IMR-90 (cell line): ENCODE data around the gene CD8A. TPM values are rescaled to one million over a fixed set of nuclear protein-coding genes. Genes with fewer than 3 reads are reported as not detected.

ENCODE experiments used
- ATAC-seq: fragments of 200-7000 bp; cut with Tn5 transposase; 2 replicates; pipeline ENCODE4 v1.9.1; 2020; ENCODE audit warnings: low read depth, mild to moderate bottlenecking, moderate library complexity
- BruUV-seq: library from RNA; stranded (reverse); fragments of 400-500 nt; replicated peaks from 2 replicates; lab custom pipeline; 2021; lab: Mats Ljungman, UMichigan
- CTCF ChIA-PET: fragments of 300-600 bp; formaldehyde crosslinking; extraction: SDS; loops from one replicate; lab custom pipeline; 2021; ENCODE audit warnings: antibody characterized with exemption; lab: Yijun Ruan, JAX
- POLR2A ChIA-PET: fragments of 300-600 bp; sonication (Branson Sonifier 250); formaldehyde crosslinking; loops from one replicate; lab custom pipeline; 2022; ENCODE audit warnings: antibody characterized with exemption; ENCODE audit not compliant: unreplicated experiment; lab: Charles Lee
- DNase-seq: peaks from one replicate; pipeline ENCODE4 v3.0.0; 2013
- H2AFZ ChIP-seq: replicated peaks from 2 replicates; pipeline ENCODE3; 2013; ENCODE audit warnings: low read length, mild to moderate bottlenecking; ENCODE audit not compliant: poor library complexity
- H2AK5ac ChIP-seq: 2 replicates; pipeline ENCODE4 v1.6.1; 2013; ENCODE audit warnings: low read depth, low read length, inconsistent platforms
- H2AK9ac ChIP-seq: replicated peaks from 2 replicates; pipeline ENCODE3; 2013; ENCODE audit warnings: mild to moderate bottlenecking, low read depth, low read length, moderate library complexity; ENCODE audit not compliant: poor library complexity
- H2BK120ac ChIP-seq: 2 replicates; pipeline ENCODE4 v1.6.1; 2013; ENCODE audit warnings: low read depth, low read length, inconsistent platforms
- H2BK15ac ChIP-seq: 3 replicates; pipeline ENCODE4 v1.6.1; 2013; ENCODE audit warnings: low read depth, low read length, inconsistent platforms
- H2BK20ac ChIP-seq: 2 replicates; pipeline ENCODE4 v1.6.1; 2013; ENCODE audit warnings: low read depth, mild to moderate bottlenecking, inconsistent platforms, low read length, moderate library complexity
- H2BK5ac ChIP-seq: 2 replicates; pipeline ENCODE4 v1.6.1; 2013; ENCODE audit warnings: mild to moderate bottlenecking, low read depth, low read length, inconsistent platforms; ENCODE audit not compliant: poor library complexity, severe bottlenecking
- H3K14ac ChIP-seq: replicated peaks from 2 replicates; pipeline ENCODE4 v1.6.1; 2013; ENCODE audit warnings: low read depth, low read length, inconsistent platforms
- H3K18ac ChIP-seq: 2 replicates; pipeline ENCODE4 v1.6.1; 2013; ENCODE audit warnings: low read depth, low read length, control low read depth
- H3K23ac ChIP-seq: 2 replicates; pipeline ENCODE4 v1.6.1; 2013; ENCODE audit warnings: low read depth, low read length, inconsistent platforms
- H3K27ac ChIP-seq: 2 replicates; pipeline ENCODE4 v1.5.1; 2013; ENCODE audit warnings: mild to moderate bottlenecking, control low read depth, low read length; ENCODE audit not compliant: insufficient read depth
- H3K27me3 ChIP-seq: 2 replicates; pipeline ENCODE4 v1.6.1; 2013; ENCODE audit warnings: low read length; ENCODE audit not compliant: control insufficient read depth, insufficient read depth
- H3K36me3 ChIP-seq: 2 replicates; pipeline ENCODE4 v1.6.1; 2013; ENCODE audit warnings: low read length, mixed read lengths; ENCODE audit not compliant: control insufficient read depth, insufficient read depth
- H3K4ac ChIP-seq: 2 replicates; pipeline ENCODE4 v1.6.1; 2013; ENCODE audit warnings: low read depth, low read length, inconsistent platforms
- H3K4me1 ChIP-seq: 2 replicates; pipeline ENCODE4 v1.6.1; 2013; ENCODE audit warnings: low read length, mixed read lengths; ENCODE audit not compliant: control insufficient read depth, insufficient read depth
- H3K4me2 ChIP-seq: 2 replicates; pipeline ENCODE4 v1.6.1; 2013; ENCODE audit warnings: low read depth, mild to moderate bottlenecking, control low read depth, low read length, moderate library complexity
- H3K4me3 ChIP-seq: 2 replicates; pipeline ENCODE4 v1.5.1; 2013; ENCODE audit warnings: low read depth, mild to moderate bottlenecking, control low read depth, low read length, moderate library complexity; ENCODE audit not compliant: insufficient read depth
- H3K56ac ChIP-seq: 2 replicates; pipeline ENCODE4 v1.6.1; 2013; ENCODE audit warnings: low read length, inconsistent platforms; ENCODE audit not compliant: insufficient read depth; ENCODE audit errors: extremely low read depth
- H3K79me1 ChIP-seq, 2 experiments: 2 replicates each; pipeline ENCODE4 v1.6.1; 2013; ENCODE audit warnings: low read length in 2 of 2, inconsistent platforms in 1 of 2, low read depth in 1 of 2
- H3K9ac ChIP-seq: 2 replicates; pipeline ENCODE4 v1.6.1; 2013; ENCODE audit warnings: low read depth, low read length, control low read depth
- H3K9me1 ChIP-seq: 2 replicates; pipeline ENCODE4 v1.6.1; 2013; ENCODE audit warnings: low read length, inconsistent platforms; ENCODE audit not compliant: insufficient read depth
- H3K9me3 ChIP-seq: 2 replicates; pipeline ENCODE4 v1.6.1; 2013; ENCODE audit warnings: low read length; ENCODE audit not compliant: control insufficient read depth, insufficient read depth
- H4K20me1 ChIP-seq: 2 replicates; pipeline ENCODE4 v1.6.1; 2013; ENCODE audit warnings: low read length, inconsistent platforms; ENCODE audit not compliant: insufficient read depth
- H4K5ac ChIP-seq: 2 replicates; pipeline ENCODE4 v1.6.1; 2013; ENCODE audit warnings: mild to moderate bottlenecking, low read depth, low read length, control low read depth
- H4K8ac ChIP-seq, 2 experiments: 2 replicates each; pipeline ENCODE4 v1.6.1; 2013; ENCODE audit warnings: low read depth in 2 of 2, low read length in 2 of 2, control low read depth in 1 of 2, inconsistent platforms in 1 of 2
- H4K91ac ChIP-seq: 2 replicates; pipeline ENCODE4 v1.6.1; 2013; ENCODE audit warnings: low read depth, low read length, inconsistent platforms; ENCODE audit not compliant: insufficient read depth
- CEBPB ChIP-seq: IDR thresholded peaks from 2 replicates; pipeline ENCODE4 v1.6.1; 2012; ENCODE audit warnings: low read depth, low read length, improper control_type of control experiment
- CHD1 ChIP-seq: IDR thresholded peaks from 2 replicates; pipeline ENCODE4 v1.6.1; 2012; ENCODE audit warnings: low read depth, low read length, improper control_type of control experiment
- FOS ChIP-seq: fragments of 150-350 bp; IDR thresholded peaks from 2 replicates; pipeline ENCODE4 v1.6.1; 2016; ENCODE audit warnings: low read depth, low read length
- MAZ ChIP-seq: IDR thresholded peaks from 2 replicates; pipeline ENCODE4 v1.6.1; 2012; ENCODE audit warnings: low read depth, mild to moderate bottlenecking, low read length, improper control_type of control experiment, moderate library complexity, borderline replicate concordance
- MXI1 ChIP-seq: IDR thresholded peaks from 2 replicates; pipeline ENCODE4 v1.6.1; 2012; ENCODE audit warnings: low read depth, mild to moderate bottlenecking, low read length, moderate library complexity, borderline replicate concordance
- NFE2L2 ChIP-seq: fragments of 150-350 bp; IDR thresholded peaks from 2 replicates; pipeline ENCODE4 v1.6.1; 2016; ENCODE audit warnings: low read depth, mild to moderate bottlenecking, low read length
- POLR2A ChIP-seq: IDR thresholded peaks from 2 replicates; pipeline ENCODE4 v1.6.1; 2012; ENCODE audit warnings: mild to moderate bottlenecking, low read depth, low read length
- RAD21 ChIP-seq: IDR thresholded peaks from 2 replicates; pipeline ENCODE4 v1.6.1; 2012; ENCODE audit warnings: low read length, improper control_type of control experiment
- RCOR1 ChIP-seq: IDR thresholded peaks from 2 replicates; pipeline ENCODE4 v1.6.1; 2012; ENCODE audit warnings: mild to moderate bottlenecking, low read length, improper control_type of control experiment; ENCODE audit not compliant: insufficient replicate concordance
- RFX5 ChIP-seq: IDR thresholded peaks from 2 replicates; pipeline ENCODE4 v1.8.0; 2012; ENCODE audit warnings: low read depth, mild to moderate bottlenecking, low read length, moderate library complexity
- SMC3 ChIP-seq: fragments of 150-350 bp; IDR thresholded peaks from 2 replicates; pipeline ENCODE4 v1.6.1; 2016; ENCODE audit warnings: low read depth, mild to moderate bottlenecking, antibody characterized with exemption, low read length, moderate library complexity
- WGBS, 2 experiments: methylation state at CpG; one replicate each; pipeline versions ENCODE4 v1.1.5 to v1.1.7; 2013; ENCODE audit warnings: missing lambda C conversion rate in 2 of 2; ENCODE audit not compliant: insufficient read length in 1 of 2; ENCODE audit errors: extremely low coverage in 2 of 2; 5-methylcytosine and 5-hydroxymethylcytosine counted together
- dilution Hi-C: fragments of 300-500 bp; cut with HindIII; formaldehyde crosslinking; loops from one replicate; pipeline ENCODE4 v1.14.3; 2018; ENCODE audit warnings: low sequenced_read_pairs; ENCODE audit not compliant: unreplicated experiment
- in situ Hi-C: fragments of 300-500 bp; cut with MboI; formaldehyde crosslinking; loops from 3 replicates; pipeline ENCODE4 v1.14.3; 2019; ENCODE audit warnings: low sequenced_read_pairs, inconsistent platforms, mixed read lengths
- intact Hi-C: fragments of 100-400 bp; cut with micrococcal nuclease; formaldehyde crosslinking; loops from 2 replicates; pipeline ENCODE4 v1.10.0; 2022
- polyA plus RNA-seq, 3 experiments: library from polyadenylated mRNA; depleted of rRNA; stranded (reverse); fragments of >200 nt; gene quantifications; 2 replicates each; pipeline ENCODE4 v1.2.3, GENCODE V29; 2012; ENCODE audit warnings: low replicate concordance in 1 of 3
- total RNA-seq: library from RNA; depleted of rRNA; stranded (reverse); fragments of >200 nt; gene quantifications from 2 replicates; pipeline ENCODE4 v1.2.3, GENCODE V29; 2012
- TF ChIP-seq, protein P1 (sequence below): fragments of 150-350 bp; IDR thresholded peaks from 2 replicates; pipeline ENCODE4 v1.6.1; 2017; ENCODE audit warnings: mild to moderate bottlenecking, antibody characterized with exemption, low read length, low read depth
- TF ChIP-seq, protein P2 (sequence below): fragments of 150-350 bp; IDR thresholded peaks from 2 replicates; pipeline ENCODE4 v1.6.1; 2016; ENCODE audit warnings: low read depth, mild to moderate bottlenecking, low read length, moderate library complexity, borderline replicate concordance

The CD8A gene
- total and polyA plus RNA-seq, 2 of the 4 experiments (the other 2 are of a cell fraction), result not detected

DNA sequence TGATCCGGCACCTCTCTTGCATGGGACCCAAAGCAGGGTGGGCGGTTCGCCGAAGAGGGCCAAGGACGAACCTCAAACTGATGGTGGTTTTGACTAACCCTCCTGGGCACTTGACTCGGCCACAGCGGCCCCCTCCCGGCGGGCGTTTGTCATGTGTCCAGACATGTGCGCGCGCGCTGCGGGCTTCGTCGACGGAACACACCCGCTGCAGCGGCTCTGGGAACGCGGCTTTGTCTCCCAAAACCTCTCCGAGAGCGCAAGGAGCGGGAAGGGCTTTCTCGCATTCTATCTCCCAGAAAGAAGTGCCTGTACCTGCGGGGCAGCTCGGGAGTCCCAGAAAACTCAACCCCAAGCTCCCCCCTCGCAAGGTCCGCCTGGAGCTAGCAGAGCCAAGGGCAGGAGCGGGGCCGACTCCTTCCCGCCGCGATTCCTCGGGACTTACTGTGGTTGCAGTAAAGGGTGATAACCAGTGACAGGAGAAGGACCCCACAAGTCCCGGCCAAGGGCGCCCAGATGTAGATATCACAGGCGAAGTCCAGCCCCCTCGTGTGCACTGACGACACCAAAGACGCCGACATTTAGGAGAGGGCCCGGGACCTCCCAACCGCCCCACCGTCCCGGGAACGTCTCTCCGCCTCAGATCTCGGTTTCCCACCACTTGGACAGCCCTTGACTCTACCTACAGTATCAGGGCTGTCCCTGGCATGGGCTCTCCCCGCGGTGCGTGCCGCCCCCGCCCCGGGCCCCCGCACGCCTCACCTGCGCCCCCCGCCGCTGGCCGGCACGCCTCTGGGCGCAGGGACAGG lies 1.6 kb downstream of the CD8A start (continued):
- TF ChIP-seq CHD1, result no peak

DNA sequence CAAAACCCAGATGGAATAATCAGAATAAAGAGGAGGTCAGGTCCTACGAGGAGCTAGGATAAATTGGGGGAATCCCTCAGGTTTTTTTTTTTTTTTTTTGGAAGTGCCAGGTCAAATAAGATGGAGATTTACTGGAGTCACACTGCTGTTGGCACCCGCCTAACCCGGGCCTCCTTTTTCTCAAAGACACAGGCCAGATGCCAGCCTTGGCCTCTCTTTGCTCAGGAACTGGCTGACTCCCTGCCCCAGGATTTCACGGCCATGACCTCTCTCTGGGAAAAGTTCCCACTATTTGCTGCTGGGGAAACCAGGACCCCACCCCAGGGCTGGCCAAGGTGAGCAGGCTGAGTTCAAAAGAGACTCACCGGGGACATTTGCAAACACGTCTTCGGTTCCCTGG lies 2.5 kb downstream of the CD8A start:
- Histone ChIP-seq H3K27me3 (peaks cover 70% of the 10 kb centered on the region), H2AFZ (no peak overlapping the region), H3K4me2 (no peak overlapping the region), H3K56ac (no peak overlapping the region), H3K79me1 (no peaks in the 10 kb centered on the region), H3K9ac (no peak overlapping the region), H4K91ac (no peak overlapping the region), H3K18ac (no peak overlapping the region), H3K9me1 (no peaks in the 10 kb centered on the region; the same call in 1 of the 2 replicates), H4K20me1 (no peaks in the 10 kb centered on the region), H2BK5ac (no peak overlapping the region), H4K8ac (no peak overlapping the region), H2BK120ac (no peak overlapping the region), H3K4me1 (0 out of 2 replicates have a peak, but pooled peaks cover 2% of the 10 kb centered on the region), H3K9me3 (peaks cover 9% of the 10 kb centered on the region; the same call in 1 of the 2 replicates), H3K4ac (no peak overlapping the region), H2AK5ac (no peak overlapping the region), H3K36me3 (no peaks in the 10 kb centered on the region), H3K23ac (no peak overlapping the region), H3K27ac (no peak overlapping the region), H4K5ac (no peak overlapping the region), H2BK15ac (no peak overlapping the region), H2BK20ac (no peak overlapping the region), H2AK9ac (no peak overlapping the region), H3K4me3 (no peak overlapping the region), H3K14ac (no peak overlapping the region)
- CTCF ChIA-PET, result no interaction called here
- 0% methylated on average over 1 of the region's 7 CpGs; no CpG with 5 or more reads in 1 of the 2 experiments for WGBS, 2 experiments
- no peak for ATAC-seq
- BruUV-seq, result no TSS peak
- dilution Hi-C loops, result no loop called here
- intact Hi-C loops, result no loop called here
- DNase-seq, result no peak
- POLR2A ChIA-PET, result no interaction called here
- in situ Hi-C loops, result no loop called here
- TF ChIP-seq FOS (no peak), NFE2L2 (no peak), MAZ (no peak), CEBPB (no peak), POLR2A (no peak), SMC3 (no peak), RCOR1 (no peak), CHD1 (no peak), RFX5 (no peak), MXI1 (no peak), RAD21 (no peak)
- TF ChIP-seq, protein P1, sequence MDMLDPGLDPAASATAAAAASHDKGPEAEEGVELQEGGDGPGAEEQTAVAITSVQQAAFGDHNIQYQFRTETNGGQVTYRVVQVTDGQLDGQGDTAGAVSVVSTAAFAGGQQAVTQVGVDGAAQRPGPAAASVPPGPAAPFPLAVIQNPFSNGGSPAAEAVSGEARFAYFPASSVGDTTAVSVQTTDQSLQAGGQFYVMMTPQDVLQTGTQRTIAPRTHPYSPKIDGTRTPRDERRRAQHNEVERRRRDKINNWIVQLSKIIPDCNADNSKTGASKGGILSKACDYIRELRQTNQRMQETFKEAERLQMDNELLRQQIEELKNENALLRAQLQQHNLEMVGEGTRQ, result no peak
- TF ChIP-seq, protein P2, sequence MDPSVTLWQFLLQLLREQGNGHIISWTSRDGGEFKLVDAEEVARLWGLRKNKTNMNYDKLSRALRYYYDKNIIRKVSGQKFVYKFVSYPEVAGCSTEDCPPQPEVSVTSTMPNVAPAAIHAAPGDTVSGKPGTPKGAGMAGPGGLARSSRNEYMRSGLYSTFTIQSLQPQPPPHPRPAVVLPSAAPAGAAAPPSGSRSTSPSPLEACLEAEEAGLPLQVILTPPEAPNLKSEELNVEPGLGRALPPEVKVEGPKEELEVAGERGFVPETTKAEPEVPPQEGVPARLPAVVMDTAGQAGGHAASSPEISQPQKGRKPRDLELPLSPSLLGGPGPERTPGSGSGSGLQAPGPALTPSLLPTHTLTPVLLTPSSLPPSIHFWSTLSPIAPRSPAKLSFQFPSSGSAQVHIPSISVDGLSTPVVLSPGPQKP, result no peak
